ENCODE measurements around the gene GNE.
"Not testable (repeated sequence)": the region's sequence is repeated elsewhere in the genome, so short reads cannot be mapped to it uniquely, and the experiment has no call there.

Gene GNE

GRCh38 chr9:36207546-36208012, 50.7 kb downstream of the GNE start:
- DNase-seq (ENCODE audit: low spot score) = no peak

GRCh38 chr9:36207016-36207415, 51.2 kb downstream of the GNE start:
- DNase-seq (ENCODE audit: low spot score) = peak; percentile 92

GRCh38 chr9:36204906-36205547, 53.2 kb downstream of the GNE start:
- no peak for DNase-seq (ENCODE audit: low spot score)

- DNase-seq (ENCODE audit: low spot score) = no peak
Observed at GRCh38 chr9:36194326-36195000, 63.8 kb downstream of the GNE start.

- no peak for DNase-seq (ENCODE audit: low spot score)
Observed at GRCh38 chr9:36193023-36193422, 65.2 kb downstream of the GNE start.

- no peak for DNase-seq (ENCODE audit: low spot score)
Observed at GRCh38 chr9:36192196-36192595, 66.1 kb downstream of the GNE start.

GRCh38 chr9:36191686-36192085, 66.6 kb downstream of the GNE start:
- no peak for DNase-seq (ENCODE audit: low spot score)

GRCh38 chr9:36191290-36191645, 67.0 kb downstream of the GNE start:
- no peak for DNase-seq (ENCODE audit: low spot score)

- DNase-seq (ENCODE audit: low spot score) = peak; percentile 100
Observed at GRCh38 chr9:36190388-36191289, 67.6 kb downstream of the GNE start, which contains the start of gene CLTA. CLTA (plus strand) TSS chr9:36190921; CDS start chr9:36191057, 136 bp downstream.

- no peak for DNase-seq (ENCODE audit: low spot score)
Observed at GRCh38 chr9:36189976-36190375, 68.3 kb downstream of the GNE start.

GRCh38 chr9:36188212-36188611, 70.0 kb downstream of the GNE start:
- DNase-seq (ENCODE audit: low spot score) = no peak

GRCh38 chr9:36187414-36187813, 70.8 kb downstream of the GNE start:
- DNase-seq (ENCODE audit: low spot score) = no peak

- not testable (repeated sequence) for DNase-seq (ENCODE audit: low spot score)
Observed at GRCh38 chr9:36180243-36180642, 78.0 kb downstream of the GNE start.

GRCh38 chr9:36177571-36177970, 80.7 kb downstream of the GNE start:
- DNase-seq (ENCODE audit: low spot score) = no peak

- not testable (repeated sequence) for DNase-seq (ENCODE audit: low spot score)
Observed at GRCh38 chr9:36176496-36176895, 81.8 kb downstream of the GNE start.

GRCh38 chr9:36175209-36175608, 83.0 kb downstream of the GNE start:
- not testable (repeated sequence) for DNase-seq (ENCODE audit: low spot score)

- DNase-seq (ENCODE audit: low spot score) = no peak
Observed at GRCh38 chr9:36174731-36175130, 83.5 kb downstream of the GNE start.

- DNase-seq (ENCODE audit: low spot score) = no peak
Observed at GRCh38 chr9:36174271-36174670, 84.0 kb downstream of the GNE start.

GRCh38 chr9:36173861-36174260, 84.4 kb downstream of the GNE start:
- DNase-seq (ENCODE audit: low spot score) = no peak

- no peak for DNase-seq (ENCODE audit: low spot score)
Observed at GRCh38 chr9:36170531-36170930, 87.7 kb downstream of the GNE start.

- no peak for DNase-seq (ENCODE audit: low spot score)
Observed at GRCh38 chr9:36169708-36170107, 88.5 kb downstream of the GNE start.

- DNase-seq (ENCODE audit: low spot score) = no peak
Observed at GRCh38 chr9:36169166-36169565, 89.1 kb downstream of the GNE start, which contains the start of gene CCIN. CCIN (plus strand) TSS chr9:36169388; CDS start chr9:36169503, 115 bp downstream.

Measured in pons (tissue), 1 donor.